Stimulated activated CD4-positive, alpha-beta T cell treated with anti-CD3 and anti-CD28 coated beads, Interleukin-4, amount 100 ng/mL, for 4 hours (primary cell): Measurements from ENCODE around the gene DMXL1.
"Not testable (repeated sequence)": the region's sequence is repeated elsewhere in the genome, so short reads cannot be mapped to it uniquely, and the experiment has no call there.

Source experiments
- DNase-seq, 2 experiments: peaks; one replicate each; pipeline ENCODE4 v3.0.0-alpha.2; 2020

Gene DMXL1

DNA sequence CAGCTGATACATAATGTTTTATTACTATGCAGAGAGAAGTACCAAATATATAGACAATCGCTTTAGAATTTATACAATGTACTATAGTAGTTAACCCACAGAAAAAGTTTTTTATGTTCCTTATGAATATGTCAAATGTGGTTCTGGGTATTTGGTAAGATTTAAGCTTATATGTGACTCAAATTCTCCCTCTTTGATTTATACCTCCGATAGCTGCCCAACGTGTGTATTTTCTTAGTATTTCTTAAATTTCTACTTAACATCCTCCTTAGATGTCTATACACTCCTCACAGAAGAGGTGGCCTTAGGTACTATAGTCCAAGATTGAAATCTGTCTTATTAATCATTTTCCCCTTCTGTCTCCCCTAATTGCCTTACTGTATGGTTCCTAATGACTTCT, 146.3 kb downstream of the DMXL1 start:
- DNase-seq = no peak

- no peak for DNase-seq
Observed at GRCh38 chr5:119218830-119219782, 148.2 kb downstream of the DMXL1 start.

GRCh38 chr5:119220576-119221197, 149.8 kb downstream of the DMXL1 start:
- no peak for DNase-seq

- no peak for DNase-seq
Observed at GRCh38 chr5:119221330-119221729, 150.4 kb downstream of the DMXL1 start.

- no peak for DNase-seq
Observed at GRCh38 chr5:119229950-119230349, 159.1 kb downstream of the DMXL1 start.

- no peak for DNase-seq
Observed at GRCh38 chr5:119238265-119239118, 167.6 kb downstream of the DMXL1 start.

DNA sequence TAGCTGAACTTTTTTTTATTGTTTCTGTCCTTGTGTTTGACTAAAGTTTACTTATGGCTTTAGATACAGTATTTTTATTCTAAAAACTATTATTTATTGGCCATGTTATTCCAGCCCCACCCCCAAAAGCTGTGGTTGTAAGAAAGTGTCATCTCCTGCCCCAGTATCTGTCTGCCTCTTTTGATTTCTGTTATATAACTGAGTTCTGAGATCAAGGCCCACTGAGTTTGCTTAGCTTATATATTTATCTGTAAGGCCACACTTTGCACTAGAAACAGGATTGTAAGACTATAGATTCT, 168.2 kb downstream of the DMXL1 start:
- no peak for DNase-seq

DNA sequence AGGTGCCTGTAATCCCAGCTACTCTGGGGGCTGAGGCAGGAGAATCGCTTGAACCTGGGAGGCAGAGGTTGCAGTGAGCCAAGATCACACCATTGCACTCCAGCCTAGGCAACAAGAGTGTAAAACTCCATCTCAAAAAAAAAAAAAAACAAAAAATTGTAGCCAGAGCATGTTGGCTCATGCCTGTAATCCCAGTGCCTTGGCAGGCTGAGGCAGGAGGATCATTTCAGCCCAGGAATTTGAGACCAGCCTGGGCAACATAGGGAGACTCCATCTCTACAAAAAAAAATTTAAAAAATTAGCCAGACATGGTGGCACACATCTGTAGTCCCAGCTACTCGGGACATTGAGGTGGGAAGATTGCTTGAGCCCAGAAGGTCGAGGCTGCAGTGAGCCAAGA, 168.9 kb downstream of the DMXL1 start:
- DNase-seq = not testable (repeated sequence)

DNA sequence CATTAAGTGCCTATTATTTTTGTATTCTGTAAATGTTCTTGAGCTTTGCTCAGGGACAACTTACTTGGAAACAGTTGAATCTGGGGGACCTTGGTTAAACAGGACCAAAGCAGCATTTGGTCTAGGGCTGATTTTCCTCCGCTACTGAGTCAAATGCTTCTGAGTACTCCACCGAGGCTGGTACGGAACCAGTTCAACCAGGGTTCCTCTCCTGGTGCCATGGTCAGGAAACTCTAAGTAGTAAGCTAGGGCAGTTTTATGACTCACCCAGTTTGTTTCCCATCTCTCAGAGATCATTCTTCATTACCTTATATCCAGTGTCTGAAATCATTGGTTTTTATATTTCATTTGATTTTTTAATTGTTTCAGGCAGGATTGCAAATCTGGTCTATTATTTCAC, 173.0 kb downstream of the DMXL1 start:
- no peak for DNase-seq

- DNase-seq = no peak
Observed at GRCh38 chr5:119250946-119251901, 180.3 kb downstream of the DMXL1 start.

DNA sequence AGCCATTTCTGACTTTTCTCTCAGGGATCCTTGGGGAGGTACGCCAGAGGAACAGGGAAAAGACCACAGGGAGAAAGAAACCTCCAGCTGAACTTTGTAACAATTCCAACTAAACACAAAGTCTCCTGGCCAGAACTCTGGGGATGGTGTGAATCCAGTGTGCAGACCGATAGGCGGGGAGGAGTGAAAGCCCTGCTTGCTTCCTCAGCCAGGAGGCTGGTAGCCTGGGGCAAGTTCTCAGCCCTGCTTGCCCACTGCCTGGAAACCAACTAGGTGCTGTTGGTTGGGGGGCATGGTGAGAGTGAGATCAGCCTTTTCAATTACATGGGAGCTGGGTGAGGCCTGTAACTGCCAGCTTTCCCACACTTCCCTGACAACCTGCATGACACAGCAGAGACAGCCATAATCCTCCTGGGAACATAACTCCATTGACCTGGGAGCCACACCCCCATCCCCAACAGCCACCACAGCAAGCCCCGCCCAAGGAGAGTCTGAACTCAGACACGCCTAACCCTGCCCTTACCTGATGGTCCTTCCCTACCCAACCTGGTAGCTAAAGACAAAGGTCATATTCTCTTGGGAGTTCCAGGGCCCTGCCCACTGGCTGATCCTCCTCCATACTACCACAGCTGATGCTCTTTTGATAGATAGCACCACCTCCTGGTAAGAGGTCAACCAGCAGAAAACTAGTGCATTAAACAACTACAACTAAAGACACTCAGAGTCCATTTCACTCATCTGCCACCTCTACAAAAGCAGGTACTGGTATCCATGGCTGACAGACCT, 184.9 kb downstream of the DMXL1 start:
- DNase-seq = no peak

- no peak for DNase-seq
Observed at GRCh38 chr5:119257613-119258012, 186.7 kb downstream of the DMXL1 start.

DNA sequence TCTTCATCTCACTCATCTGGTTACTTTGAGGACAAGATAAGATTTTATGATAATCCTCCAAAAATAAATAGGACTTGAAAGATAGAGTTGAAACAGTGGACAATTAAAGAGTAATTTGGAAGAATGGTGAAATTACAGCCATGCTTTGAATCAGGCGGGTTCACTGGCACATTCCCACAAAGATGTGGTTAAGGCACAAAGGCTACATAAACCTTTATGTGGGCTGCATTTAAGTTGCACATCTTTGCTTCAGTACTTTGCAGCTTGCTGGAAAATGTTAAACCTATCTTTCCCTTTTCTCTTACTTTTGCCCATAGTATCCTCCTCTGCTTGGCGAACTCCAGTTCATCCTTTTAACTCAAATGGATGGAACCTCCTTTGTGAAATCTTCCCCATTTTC, 192.8 kb downstream of the DMXL1 start:
- no peak for DNase-seq

DNA sequence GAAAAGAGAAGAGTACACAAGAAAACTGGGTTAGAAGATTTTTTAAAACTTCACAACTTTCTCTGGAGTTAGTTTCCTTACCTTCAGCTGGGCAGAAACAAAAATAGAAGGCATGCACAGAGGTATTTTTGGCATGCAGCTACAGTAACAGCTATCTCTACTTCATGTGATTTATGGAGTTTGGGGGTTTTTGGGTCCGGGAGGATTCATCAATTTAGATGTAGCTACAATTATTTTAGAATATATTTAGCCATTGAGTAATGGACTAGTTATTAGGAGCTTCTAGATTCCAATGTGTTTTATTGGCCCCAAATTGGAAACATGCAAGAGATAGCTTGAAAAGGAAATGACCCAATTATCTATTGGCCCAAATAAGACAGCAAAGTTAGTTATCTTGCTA, 193.3 kb downstream of the DMXL1 start:
- DNase-seq = no peak

GRCh38 chr5:119267958-119268386, 197.1 kb downstream of the DMXL1 start:
- peak; percentile 48 to 56 for DNase-seq

GRCh38 chr5:119268387-119269060, 197.6 kb downstream of the DMXL1 start:
- DNase-seq = peak; percentile 93 to 97

- peak in 1 of 2 experiments; percentile 28 for DNase-seq
Observed at GRCh38 chr5:119269061-119269944, 198.4 kb downstream of the DMXL1 start.

DNA sequence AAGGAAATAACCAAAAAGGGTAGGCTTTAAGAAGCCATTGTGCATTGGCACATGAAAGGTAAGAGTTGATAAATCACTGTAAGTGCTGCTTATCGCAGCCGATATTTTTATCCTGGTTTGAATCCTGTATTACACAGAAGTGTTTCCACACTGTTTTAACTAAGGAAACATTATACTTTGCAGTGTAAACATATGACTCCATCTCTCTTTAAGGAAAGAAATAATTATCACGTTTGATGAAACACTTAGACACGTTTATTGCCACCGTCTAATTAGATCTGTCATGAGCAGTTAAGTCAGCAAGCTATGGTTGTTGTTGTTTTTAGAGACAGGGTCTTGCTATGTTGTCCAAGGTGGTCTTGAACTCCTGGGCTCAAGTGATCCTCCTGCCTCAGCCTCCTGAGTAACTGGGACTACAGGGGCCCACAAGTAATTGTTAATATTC, 199.3 kb downstream of the DMXL1 start:
- no peak for DNase-seq

DNA sequence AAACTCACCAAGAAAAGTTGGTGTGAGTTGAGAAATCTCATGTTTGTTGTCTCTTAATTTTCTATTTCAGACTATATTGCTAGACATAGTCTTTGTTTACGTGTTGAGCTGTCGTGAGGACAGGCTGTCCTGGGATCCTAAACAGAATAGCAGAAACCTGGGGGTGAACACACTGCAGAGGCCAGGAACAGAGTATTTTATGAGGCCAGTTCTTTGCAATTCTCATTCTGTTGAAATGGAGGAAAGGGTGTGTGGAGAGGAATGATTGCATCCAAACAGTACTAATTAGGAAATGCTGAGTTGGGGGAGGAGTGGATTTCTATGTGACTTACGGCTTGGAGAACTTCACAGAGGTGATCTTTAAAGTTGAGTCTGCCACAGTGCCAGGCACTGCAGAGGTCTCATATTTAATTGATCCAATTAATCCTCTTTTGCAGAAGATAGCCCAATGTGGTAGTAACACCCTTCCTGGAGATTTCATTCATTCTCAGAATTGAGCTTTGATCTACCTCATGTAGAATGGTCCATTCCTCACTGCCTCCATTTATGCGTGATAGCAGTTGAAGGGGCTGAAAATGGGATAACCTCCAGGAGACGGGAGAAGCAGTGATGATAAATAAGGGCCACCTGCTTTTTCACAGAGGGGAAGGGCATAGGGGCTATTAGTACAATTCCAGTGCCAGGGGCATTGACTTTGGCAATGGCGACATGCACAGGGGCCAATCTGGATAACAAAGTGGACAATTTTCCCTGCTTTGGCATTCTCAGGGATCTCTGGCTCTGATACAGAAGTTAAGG, 200.3 kb downstream of the DMXL1 start:
- DNase-seq = no peak
